NCI-H2196 (cell line): Measurements from ENCODE around the gene XKR3.
"Not testable (repeated sequence)": the region's sequence is repeated elsewhere in the genome, so short reads cannot be mapped to it uniquely, and the experiment has no call there.

Experiments
- DNase-seq: peaks from one replicate; lab custom pipeline; 2025; ENCODE audit not compliant: unreplicated experiment; lab: John Stamatoyannopoulos, UW

Gene XKR3

DNA sequence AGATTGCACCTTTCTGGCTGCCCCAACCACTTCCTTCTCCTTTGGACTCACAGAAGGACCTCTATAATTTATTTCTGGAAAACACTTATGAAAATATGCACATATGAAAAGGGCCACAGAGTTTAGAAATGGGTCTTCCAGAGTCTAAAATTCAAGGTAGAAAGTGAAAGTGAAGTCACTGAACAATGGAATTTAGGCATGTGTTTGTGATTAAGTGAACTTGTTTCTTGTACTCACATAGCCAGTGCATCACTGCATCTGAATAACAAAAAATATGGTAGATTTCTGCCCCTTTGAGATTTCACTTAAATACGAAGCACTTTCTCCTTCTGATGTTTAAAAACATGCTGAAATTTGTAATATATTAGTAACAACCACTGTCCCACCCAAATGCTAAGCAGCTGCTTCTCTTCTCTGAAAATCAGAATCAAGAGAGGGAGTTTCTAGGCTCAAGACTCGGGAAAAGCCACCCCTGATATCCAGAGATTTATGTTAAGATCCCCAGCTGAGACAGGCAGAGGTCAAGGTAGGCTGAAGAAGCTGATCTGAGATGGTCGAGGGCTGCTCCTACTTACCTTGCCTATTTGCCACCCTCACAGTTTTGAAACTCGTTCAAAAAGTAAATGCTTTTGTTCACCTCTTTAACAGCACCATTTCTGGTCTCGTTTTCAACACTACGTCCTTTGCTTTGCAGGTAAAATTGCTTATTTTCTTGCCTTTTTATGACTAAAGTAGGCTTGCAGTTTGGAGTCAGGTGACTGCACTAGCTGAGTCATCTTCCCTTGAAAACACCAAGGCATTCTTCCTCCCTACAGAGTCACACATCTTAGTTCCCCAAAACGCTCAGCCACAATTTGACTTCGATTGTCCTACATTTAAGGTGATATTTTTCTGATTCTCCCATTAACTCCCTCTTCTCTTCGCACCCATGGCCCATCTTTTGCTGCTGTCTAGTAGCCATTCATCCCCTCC, at the start of gene XKR3:
TSS of gene XKR3 (minus strand) at position 696 of the 972 bp plus-strand sequence. CDS start 17,338 bp downstream, outside the sequence.
- DNase-seq, result no peak

DNA sequence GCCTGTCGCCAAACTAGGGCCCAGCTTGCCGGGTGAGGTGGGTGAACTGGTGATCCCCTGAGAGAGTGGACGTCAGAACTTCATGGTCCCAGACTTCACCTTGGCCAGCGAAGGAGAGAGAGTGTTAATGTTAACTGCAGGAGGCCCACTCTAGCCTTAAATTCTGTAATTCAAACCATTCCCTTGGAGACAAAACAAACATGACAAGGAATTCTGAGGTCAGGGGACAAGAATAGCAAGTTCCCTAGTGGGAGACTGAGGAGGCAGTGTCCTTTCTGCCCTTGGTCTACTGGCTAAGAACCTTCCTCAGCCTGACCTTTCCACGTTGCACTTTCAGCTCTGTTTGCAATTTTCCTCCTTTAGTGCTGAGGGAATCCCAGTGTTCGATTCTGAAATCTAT, 44.4 kb upstream of the XKR3 start:
- not testable (repeated sequence) for DNase-seq

DNA sequence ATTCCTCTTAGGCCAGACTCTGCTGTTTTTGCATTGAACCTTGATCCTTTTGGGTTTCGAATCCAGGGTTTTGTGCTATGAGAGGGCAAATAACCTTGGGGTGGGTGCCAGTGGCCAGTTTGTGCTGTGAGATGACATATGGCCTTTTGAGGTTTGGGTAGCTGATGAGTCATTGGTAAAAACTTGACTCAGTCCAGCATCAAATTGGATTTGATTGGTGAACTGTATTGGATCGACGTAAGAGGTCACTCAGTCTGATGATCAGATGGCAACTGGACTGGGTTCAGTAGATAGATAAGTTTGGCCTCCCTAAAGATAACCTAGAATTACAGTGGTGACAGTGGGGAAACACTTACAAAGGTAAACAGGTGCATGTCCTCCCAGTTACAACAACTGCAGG, 41.0 kb upstream of the XKR3 start:
- no peak for DNase-seq

DNA sequence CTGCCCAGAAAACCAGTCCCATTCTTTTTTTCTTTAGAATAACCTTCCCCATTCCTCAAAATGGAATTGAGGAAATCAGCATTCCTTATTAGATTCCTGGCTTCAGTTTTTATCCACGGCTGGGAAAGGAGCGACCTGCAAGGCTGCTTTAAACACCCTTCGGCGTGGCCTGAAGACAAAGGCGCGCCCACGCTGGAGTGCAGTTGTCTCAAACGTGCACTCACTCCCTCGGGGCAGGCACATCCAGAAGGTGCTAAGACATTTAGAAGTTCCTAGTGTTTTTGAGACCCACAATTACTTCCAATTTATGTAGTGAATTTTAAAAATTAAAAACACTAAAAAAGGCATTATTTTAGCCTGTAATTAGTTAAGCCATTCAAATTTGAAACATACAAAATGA, 31.6 kb upstream of the XKR3 start:
- DNase-seq, result not testable (repeated sequence)

DNA sequence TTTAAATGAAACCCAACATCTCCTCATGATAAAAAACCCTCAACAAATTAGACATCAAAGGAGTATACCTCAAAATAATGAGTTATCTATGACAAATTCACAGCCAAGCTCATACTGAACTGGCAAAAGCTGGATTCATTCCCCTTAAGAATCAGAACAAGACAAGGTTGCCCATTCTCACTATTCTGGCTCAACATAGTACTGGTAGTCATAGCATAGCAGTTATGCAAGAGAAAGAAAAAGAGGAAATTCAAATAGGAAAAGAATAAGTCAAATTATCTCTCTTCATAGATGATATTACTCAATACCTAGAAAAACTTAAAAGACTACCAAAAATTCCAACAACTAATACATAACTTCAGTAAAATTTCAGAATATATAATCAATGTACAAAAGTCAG, 29.4 kb upstream of the XKR3 start:
- DNase-seq, result no peak

DNA sequence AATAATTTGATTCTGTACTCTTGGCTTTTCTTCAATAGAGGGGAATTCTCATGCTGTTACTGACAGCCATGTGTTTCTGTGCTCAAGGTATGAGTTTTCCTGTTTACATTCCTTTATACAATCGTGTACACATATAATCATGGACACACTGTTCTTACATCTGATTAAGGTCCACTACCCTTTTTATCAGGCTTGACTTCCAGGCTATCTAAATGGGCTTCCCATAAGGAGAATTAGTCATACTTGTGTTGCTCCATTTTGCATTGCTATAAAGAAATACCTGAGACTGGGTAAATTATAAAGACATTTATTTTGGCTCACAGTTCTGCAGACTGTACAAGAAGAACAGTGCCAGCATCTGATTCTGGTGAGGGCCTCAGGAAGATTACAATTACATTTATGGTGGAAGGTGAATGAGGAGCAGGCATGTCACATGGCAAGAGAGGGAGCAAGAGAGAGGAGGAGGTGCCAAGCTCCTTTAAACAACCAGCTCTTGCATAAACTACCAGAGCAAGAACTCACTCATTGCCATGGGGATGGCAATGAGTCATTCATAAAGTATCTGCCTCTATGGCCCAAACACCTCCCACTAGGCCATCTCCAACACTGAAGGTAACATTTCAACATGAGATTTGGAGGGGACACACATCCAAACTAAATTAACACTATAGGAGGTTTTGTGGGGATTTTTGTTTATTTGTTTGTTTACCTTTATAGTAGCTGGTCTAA, 26.2 kb upstream of the XKR3 start:
- DNase-seq, result not testable (repeated sequence)

DNA sequence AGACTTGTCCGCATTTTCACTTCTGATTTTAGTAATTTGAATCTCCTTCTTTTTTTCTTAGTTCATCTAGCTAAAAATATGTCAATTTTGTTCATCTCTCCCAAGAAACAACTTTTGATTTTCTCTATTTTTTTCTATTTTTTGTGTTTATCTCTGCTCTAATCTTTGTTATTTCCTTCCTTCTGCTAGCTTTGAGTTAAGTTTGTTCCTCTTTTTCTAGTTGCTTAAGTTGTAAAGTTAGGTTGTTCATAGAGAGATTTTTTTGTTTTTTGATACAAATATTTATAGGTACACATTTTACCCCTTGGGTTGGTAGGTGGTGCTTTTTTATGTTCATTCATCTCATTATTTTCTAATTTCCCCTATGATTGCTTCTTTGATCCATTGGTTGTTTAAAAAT, 22.1 kb upstream of the XKR3 start:
- no peak for DNase-seq

DNA sequence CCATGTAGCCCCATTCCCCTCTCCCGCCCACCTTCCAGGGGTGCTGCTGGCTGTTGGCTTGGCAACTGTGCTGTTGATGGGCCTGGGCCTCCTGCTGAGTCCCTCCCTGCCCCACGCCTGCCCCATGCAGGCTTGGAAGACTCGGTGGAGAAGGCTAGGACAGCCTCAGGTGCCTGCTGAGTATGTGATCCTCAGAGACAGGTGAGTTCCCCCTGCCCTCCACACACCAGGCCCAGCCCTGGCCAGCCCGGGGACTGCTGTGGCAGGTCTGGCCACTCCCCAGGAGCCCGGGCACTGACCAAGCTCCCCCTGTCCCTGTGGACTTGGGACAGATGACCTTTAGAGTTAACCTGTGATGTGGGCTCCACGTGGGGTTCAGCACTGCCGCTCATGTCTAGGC, 20.7 kb upstream of the XKR3 start:
- DNase-seq, result no peak

DNA sequence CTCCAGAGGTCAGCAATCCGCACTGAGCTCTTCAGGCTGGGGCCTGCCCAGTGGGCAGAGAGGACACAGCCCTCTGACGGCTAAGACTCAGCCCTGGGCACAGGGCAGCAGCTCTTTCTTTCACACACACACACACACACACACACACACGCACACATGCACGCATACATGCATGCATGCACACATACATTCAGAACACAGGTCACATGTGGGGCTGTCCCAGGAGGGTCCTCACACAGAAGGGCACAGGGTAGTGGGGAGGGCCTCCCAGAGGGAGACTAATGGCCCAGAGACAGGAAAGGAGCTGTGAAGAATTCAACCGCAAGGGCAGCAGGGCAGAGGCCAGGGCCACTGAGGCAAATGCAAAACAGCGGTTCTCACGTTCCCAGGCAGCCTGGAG, 20.3 kb upstream of the XKR3 start:
- DNase-seq, result no peak

DNA sequence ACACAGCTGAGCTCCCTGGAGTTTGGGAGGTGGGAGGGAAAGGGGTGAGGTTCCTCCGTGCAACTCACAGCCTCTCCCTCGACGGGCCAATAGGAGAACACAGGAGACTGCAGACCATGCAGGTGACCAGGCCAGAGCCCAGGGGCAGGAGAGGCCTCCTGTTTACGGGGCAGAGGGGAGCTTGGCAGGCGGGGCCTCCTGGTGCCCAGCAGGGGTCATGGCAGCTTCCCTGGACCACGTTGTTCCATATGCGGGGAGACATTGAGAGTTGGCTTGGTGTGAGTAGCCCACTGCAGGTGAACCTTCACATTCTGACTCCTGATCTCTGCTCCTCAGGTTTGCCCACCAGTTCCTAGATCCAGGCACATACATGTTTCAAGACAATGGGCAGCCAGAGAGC, 19.3 kb upstream of the XKR3 start:
- DNase-seq, result no peak

DNA sequence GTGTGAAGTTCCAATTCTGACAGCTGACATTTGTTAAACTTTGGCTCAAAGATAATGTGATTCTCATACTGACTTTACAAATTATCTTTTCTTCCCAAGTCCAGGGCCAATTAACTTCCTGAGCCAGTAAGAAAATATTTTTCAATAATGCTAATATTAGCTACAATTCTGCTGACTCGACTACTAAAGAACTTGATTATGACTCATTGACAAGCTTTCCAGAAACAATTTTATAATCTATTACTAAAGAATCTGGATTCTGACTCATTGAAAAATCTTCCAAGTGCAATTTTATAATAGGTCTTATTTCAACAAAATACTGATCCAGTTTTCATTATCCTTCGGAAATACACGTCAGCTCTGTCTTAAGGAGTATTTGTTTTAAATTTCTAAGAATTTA, 12.9 kb upstream of the XKR3 start:
- no peak for DNase-seq

DNA sequence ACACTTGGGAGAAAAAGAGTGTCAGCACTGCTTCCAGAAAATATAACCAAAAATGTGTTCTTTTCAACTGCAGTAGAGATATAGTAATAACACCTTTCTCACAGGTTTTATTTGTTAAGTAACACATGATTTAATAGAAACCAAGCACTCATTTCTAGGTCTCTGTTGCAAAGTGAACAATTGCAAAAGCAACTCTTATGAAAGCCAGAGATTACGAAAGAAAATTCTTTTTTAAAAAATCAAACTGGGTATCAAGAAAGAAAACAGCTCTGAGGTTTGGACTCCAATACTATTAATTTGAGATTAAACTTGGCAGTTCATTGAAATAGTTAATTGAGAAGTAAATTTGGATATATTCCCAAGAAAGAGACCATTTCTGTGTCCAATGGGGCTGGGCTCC, 9.8 kb upstream of the XKR3 start:
- DNase-seq, result no peak

DNA sequence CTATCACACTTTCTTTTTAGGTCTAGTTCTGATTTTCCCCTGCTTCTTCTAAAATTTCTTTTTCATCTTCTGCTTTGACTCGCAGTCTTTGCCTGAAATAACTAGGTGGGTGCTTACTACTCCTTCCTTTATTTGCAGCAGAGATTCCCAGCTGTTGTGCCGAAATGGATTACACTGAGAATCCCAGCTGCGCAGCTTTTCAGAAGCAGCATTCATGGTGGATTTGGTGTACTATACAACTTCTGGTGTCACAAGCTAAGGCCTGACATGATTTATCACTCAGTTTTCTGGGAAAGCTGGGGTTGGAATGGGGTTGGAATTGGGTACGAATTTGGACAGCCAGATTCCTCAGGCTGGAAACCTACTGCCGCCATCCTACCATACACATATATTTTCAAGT, 6.0 kb upstream of the XKR3 start:
- no peak for DNase-seq

DNA sequence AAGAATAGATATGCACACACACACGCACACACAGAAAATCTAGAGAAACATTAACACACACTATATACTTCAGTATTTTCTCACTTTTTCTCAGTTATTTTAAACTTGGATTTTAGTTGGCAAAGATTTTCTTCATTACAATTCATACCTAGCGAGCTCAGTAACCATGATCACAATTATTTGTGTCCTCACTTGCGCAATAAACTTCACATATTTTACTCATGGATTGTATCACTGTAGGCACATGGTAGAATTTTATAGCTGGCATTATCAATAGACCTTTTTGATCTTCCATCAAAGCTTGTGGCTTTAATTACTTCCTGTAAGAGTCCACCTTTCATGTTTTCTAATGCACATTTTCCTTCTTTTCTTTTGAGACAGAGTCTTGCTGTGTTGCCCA, 4.8 kb upstream of the XKR3 start:
- no peak for DNase-seq

DNA sequence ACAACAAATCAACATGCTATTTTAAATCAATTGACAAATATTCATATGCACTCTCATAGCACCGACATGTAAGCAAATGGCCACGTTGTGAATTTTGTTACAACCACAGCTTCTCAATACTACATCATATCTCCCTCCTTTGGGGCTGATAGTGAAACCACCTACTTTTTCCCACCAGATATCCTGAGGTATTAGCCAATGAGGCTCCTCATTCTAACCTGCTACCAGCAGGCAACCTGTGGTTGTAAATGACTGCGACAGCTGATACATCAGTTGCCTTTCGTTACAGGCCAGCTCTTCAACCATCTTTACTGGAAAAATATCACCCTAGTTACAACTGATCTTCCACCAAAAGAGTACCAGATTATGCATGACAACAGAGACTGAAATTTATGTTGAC, 3.7 kb upstream of the XKR3 start:
- DNase-seq, result no peak

DNA sequence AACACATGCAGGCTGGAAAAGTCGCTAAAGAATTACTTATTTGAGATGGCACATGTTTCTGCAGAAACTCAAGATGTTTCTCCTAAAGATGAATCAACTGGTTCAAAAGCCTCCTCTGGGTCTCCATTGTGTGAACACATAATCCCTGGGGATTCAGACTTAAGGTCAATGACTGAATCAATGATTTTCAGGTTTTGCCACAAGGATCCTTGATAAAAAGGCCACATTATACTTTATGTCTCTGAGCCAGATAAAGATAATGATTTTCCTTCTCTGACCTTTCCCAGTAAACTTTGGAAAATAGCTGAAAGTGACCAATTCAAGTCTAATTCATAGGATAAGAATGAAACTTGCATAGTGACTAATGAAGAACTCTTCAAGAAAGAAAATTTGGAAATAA, 2.3 kb upstream of the XKR3 start:
- no peak for DNase-seq

DNA sequence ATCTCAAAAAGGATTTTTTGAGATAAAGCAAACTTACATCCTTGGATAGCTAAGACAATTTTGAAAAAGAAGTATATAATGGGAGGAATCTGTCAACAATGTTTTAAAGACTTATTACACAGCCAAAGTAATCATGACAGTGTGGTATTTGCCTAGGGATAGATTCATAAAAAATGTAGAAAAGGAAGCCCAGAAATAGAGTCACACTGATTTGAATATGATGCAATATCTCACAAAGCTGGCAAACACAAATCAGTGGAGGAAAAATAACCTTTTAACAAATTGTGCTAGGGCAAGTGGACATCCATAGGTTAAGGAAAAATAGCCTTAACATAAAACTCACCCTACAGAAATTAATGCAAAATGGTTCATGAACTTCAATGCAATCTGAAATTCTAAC, 6.0 kb downstream of the XKR3 start:
- no peak for DNase-seq

DNA sequence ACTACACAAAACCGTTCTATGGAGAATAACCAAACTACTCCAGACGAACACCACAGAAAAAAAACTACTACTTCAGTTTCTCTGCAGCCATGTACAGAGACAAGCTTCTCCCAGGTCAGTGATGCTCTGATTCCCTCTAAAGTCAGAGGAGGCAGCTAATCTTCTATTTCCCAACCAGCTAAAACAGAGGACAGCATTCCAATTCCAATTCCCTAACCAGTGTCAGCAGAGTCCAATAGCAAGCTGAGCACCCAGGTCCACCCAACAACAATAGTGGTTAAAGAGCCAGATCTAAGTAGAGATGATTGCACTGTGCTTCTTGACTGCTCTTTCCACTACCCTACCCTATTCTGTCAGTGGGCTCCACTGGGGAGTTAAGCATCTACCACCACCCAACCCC, 6.7 kb downstream of the XKR3 start:
- DNase-seq, result no peak

DNA sequence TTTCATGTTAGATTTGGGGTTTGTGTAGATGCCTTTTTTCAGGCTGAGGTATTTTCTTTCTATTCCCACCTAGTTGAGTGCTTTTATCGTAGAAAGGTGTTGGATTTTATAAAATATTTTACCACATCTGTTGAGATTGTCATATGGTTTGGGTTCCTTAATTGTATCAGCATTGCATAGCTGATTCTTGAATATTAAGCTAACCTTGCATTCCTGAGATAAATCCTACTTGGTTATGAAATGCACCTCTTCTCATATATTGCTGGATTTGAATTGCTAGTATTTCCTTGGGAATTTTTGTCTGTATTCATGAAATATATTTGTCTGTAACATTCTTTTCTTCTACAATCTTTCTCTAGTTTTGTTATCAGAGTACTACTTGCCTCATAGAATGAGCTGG, 10.1 kb downstream of the XKR3 start:
- no peak for DNase-seq

DNA sequence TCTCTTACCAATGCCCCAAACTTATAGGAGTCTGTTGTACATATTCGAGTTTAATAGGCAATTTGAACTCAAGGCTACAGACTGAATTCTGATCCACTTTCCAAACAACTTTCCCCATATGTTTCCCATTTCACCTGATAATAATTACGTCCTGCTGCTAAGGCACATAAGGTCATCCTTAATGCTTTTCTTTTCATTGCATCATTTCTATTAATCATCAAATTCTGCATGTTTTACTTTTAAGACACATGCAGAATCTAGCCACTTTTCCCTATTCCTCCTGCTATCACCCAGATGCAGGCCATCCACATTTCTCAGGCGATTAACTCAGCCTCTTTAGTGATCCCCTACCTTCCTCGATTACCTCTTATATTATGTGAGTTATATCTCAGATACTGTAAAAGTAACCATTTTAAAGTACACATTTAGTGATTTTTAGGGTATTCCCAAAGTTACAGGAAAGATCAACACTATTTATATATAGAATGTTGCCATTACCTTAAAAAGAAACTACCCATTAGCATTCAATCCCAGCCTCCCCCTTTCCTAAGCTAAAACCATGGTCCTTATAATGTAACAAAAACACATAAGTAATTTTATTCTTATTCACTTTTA, 14.9 kb downstream of the XKR3 start:
- DNase-seq, result no peak

DNA sequence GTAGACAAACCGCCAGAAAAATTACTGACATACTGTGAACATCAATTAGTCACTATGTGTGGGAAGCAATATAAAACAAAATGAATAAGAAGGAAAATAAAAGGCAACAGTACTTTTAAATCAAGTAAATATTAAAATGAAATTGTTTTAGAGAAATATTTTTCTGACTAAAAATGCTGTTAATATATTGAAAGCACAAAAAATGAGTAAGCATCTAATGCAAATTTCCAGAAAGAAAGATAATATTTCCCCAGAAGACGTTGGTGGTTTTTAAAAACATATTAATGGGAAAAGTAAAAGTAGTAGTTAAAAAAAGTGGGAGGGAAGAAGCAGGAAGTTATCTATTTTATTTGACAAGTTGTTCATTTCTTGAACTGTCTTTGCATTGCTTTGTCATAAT, 16.5 kb downstream of the XKR3 start:
- DNase-seq, result no peak

DNA sequence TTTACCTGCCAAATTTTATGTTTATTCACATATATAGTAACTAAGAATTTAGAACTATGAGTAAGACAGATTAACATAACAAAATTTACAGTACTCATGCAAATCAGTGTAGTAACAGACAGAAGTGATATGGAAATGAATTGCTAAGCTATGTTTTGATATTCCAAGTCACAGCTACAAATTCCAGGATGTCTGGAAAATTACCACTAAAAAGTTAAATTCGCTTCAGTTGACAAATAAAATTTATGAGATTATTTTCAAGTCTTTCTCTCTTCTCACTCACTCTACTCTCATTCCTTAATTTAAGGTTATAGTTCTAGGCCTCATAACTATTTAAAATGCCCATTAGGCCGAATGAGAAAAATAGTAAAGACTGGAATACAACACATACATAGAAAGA, 18.1 kb downstream of the XKR3 start:
- DNase-seq, result no peak
